Measurements from ENCODE around the gene TFIP11.

- TF ChIP-seq CTCF (IDR thresholded peaks at IDR 0.05) (no peak), POLR2A (IDR thresholded peaks at IDR 0.05) (no peak)
Observed at GRCh38 chr22:26474682-26475081, 37.6 kb downstream of the TFIP11 start.

All from testis (tissue), 2 donors.